ENCODE measurements around the gene LILRA1. TPM values are rescaled to one million over a fixed set of nuclear protein-coding genes. Genes with fewer than 3 reads are reported as not detected.

Gene LILRA1
- total and polyA plus RNA-seq, 2 of the 13 experiments (the other 11 are each of a cell fraction or from before 2014, with no cell fraction given) = not detected

DNA sequence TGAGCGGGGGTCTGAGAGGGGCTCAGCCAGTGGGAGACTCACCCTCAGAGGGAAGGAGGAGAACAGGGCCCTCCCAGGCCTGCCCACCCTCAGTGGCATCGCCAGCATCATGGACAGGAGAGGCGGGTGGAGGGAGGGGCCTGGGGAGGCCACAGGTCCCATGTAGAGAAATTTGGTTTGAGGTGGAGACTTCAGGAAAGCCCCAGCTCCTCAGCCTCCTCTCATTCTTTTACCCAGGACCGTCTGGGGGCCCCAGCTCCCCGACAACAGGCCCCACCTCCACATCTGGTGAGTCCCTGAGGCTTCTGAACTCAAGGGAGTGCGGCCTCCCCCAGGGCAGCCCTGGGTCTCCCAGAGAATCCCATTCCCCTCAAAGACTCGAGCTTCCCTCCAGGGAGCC, 40.0 kb downstream of the LILRA1 start:
- WGBS (ENCODE audit: low lambda C conversion rate) = no CpG with 5 or more reads among the region's 7 CpGs
- Histone ChIP-seq H3K9me3 (ENCODE audit: low read length) (no peaks in the 10 kb centered on the region), H3K36me3 (replicated peaks in 1 of 2; ENCODE audit: control insufficient read depth in 1 of 2, insufficient read depth in 2 of 2, low read length in 2 of 2) (no peaks in the 10 kb centered on the region), H2AFZ (ENCODE audit: low read length) (no peak overlapping the region), H3K4me2 (ENCODE audit: low read depth, low read length) (no peak overlapping the region), H3K79me2 (ENCODE audit: insufficient read depth, low read length) (no peaks in the 10 kb centered on the region), H3K27me3 (ENCODE audit: control insufficient read depth in 1 of 2, insufficient read depth in 2 of 2, low read length in 2 of 2) (peaks cover 0 to 6% of the 10 kb centered on the region in 2 experiments; a peak in 1 of 5 replicates), H3K27ac (ENCODE audit: extremely low read length, insufficient read depth, low read length) (no peak overlapping the region), H3K4me1 (ENCODE audit: insufficient read depth, low read length) (no peaks in the 10 kb centered on the region), H4K20me1 (ENCODE audit: insufficient read depth, low read length) (no peaks in the 10 kb centered on the region), H3K4me3 (replicated peaks in 1 of 3; ENCODE audit: insufficient read depth in 1 of 3, low read depth in 2 of 3, low read length in 3 of 3) (no peak overlapping the region), H3K9ac (ENCODE audit: insufficient read depth, low read depth, low read length) (no peak overlapping the region)
- intact Hi-C loops (cut with micrococcal nuclease; ENCODE audit: unreplicated experiment) (no loop called here), in situ Hi-C loops (cut with HindIII; ENCODE audit: extremely low pct_ligation_motif_present, low pct_unique_long_range_greater_than_20kb) (no loop called here)
- ATAC-seq (no peak), FAIRE-seq (no peak), DNase-seq (ENCODE audit: low spot score) (no peak)
- CTCF ChIA-PET (ENCODE audit: low intra/inter-chr PET ratio, low total read pairs) = no interaction called here
- TF ChIP-seq JUNB (CRISPR knock-in tag; IDR thresholded peaks at IDR 0.05; ENCODE audit: borderline replicate concordance) = no peak
- no peak for TF ChIP-seq U2AF1 (optimal IDR thresholded peaks at IDR 0.05; ENCODE audit: low read depth, low read length)
- TF ChIP-seq, protein P1, sequence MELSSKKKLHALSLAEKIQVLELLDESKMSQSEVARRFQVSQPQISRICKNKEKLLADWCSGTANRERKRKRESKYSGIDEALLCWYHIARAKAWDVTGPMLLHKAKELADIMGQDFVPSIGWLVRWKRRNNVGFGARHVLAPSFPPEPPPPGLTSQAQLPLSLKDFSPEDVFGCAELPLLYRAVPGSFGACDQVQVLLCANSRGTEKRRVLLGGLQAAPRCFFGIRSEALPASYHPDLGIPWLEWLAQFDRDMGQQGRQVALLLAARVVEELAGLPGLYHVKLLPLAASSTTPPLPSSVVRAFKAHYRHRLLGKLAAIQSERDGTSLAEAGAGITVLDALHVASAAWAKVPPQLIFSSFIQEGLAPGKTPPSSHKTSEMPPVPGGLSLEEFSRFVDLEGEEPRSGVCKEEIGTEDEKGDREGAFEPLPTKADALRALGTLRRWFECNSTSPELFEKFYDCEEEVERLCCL (CRISPR knock-in tag; IDR thresholded peaks at IDR 0.05; ENCODE audit: borderline replicate concordance) = no peak
- no peak for TF ChIP-seq ISX (CRISPR knock-in tag; conservative IDR thresholded peaks at IDR 0.05)
- TF ChIP-seq ZNF629 (CRISPR knock-in tag; conservative IDR thresholded peaks at IDR 0.05) = no peak
- no peak for TF ChIP-seq KLF15 (CRISPR knock-in tag; IDR thresholded peaks at IDR 0.05; ENCODE audit: borderline replicate concordance)
- TF ChIP-seq, protein P2, sequence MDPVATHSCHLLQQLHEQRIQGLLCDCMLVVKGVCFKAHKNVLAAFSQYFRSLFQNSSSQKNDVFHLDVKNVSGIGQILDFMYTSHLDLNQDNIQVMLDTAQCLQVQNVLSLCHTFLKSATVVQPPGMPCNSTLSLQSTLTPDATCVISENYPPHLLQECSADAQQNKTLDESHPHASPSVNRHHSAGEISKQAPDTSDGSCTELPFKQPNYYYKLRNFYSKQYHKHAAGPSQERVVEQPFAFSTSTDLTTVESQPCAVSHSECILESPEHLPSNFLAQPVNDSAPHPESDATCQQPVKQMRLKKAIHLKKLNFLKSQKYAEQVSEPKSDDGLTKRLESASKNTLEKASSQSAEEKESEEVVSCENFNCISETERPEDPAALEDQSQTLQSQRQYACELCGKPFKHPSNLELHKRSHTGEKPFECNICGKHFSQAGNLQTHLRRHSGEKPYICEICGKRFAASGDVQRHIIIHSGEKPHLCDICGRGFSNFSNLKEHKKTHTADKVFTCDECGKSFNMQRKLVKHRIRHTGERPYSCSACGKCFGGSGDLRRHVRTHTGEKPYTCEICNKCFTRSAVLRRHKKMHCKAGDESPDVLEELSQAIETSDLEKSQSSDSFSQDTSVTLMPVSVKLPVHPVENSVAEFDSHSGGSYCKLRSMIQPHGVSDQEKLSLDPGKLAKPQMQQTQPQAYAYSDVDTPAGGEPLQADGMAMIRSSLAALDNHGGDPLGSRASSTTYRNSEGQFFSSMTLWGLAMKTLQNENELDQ (CRISPR knock-in tag; IDR thresholded peaks at IDR 0.05; ENCODE audit: borderline replicate concordance) = no peak
- TF ChIP-seq, protein P3, sequence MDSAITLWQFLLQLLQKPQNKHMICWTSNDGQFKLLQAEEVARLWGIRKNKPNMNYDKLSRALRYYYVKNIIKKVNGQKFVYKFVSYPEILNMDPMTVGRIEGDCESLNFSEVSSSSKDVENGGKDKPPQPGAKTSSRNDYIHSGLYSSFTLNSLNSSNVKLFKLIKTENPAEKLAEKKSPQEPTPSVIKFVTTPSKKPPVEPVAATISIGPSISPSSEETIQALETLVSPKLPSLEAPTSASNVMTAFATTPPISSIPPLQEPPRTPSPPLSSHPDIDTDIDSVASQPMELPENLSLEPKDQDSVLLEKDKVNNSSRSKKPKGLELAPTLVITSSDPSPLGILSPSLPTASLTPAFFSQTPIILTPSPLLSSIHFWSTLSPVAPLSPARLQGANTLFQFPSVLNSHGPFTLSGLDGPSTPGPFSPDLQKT (CRISPR knock-in tag; IDR thresholded peaks at IDR 0.05; ENCODE audit: borderline replicate concordance) = no peak
- TF ChIP-seq GPN1 (CRISPR knock-in tag; IDR thresholded peaks at IDR 0.05; ENCODE audit: borderline replicate concordance) = no peak
- no peak for TF ChIP-seq SNAPC5 (CRISPR knock-in tag; IDR thresholded peaks at IDR 0.05; ENCODE audit: borderline replicate concordance)
- no peak for TF ChIP-seq ZNF12 (CRISPR knock-in tag; IDR thresholded peaks at IDR 0.05)
- TF ChIP-seq MYPOP (CRISPR knock-in tag; IDR thresholded peaks at IDR 0.05) = no peak
- TF ChIP-seq CEBPZ (IDR thresholded peaks at IDR 0.05; ENCODE audit: low read length) = no peak
- TF ChIP-seq RARG (CRISPR knock-in tag; IDR thresholded peaks at IDR 0.05; ENCODE audit: low read depth) = no peak
- no peak for TF ChIP-seq IKZF1 (IDR thresholded peaks at IDR 0.05)
- POLR2A ChIA-PET = no interaction called here
- BruUV-seq (replicated peaks) = no TSS peak

All from HepG2 (cell line).